GM18502 (cell line): ENCODE data around the gene BOD1L1.
A peak's percentile ranks its signal among the peaks of the same experiment; 100 is the strongest.
"Not testable (repeated sequence)": the region's sequence is repeated elsewhere in the genome, so short reads cannot be mapped to it uniquely, and the experiment has no call there.

Experiments used
- ATAC-seq: cut with Tn5 transposase; IDR thresholded peaks from one replicate; pipeline ENCODE4 v1.9.1; 2021; ENCODE audit warnings: mild to moderate bottlenecking; ENCODE audit not compliant: unreplicated experiment, poor library complexity

The BOD1L1 gene

GRCh38 chr4:13561673-13562072 is 65.9 kb downstream of the BOD1L1 start:
- ATAC-seq: no peak

- not testable (repeated sequence) for ATAC-seq
These were observed 67.4 kb downstream of the BOD1L1 start for GRCh38 chr4:13560111-13560510.

- ATAC-seq: no peak
These were observed 68.1 kb downstream of the BOD1L1 start for GRCh38 chr4:13559413-13559812.

- ATAC-seq: no peak
These were observed 68.6 kb downstream of the BOD1L1 start for GRCh38 chr4:13558881-13559280.

GRCh38 chr4:13555325-13555724 is 72.2 kb downstream of the BOD1L1 start:
- no peak for ATAC-seq

GRCh38 chr4:13553081-13553480 is 74.4 kb downstream of the BOD1L1 start:
- ATAC-seq: no peak

- ATAC-seq: peak; percentile 71
These were observed 78.5 kb downstream of the BOD1L1 start for GRCh38 chr4:13548984-13549546.

- peak; percentile 9 for ATAC-seq
These were observed 79.2 kb downstream of the BOD1L1 start for GRCh38 chr4:13548059-13548983.

GRCh38 chr4:13547485-13548041 is 80.0 kb downstream of the BOD1L1 start:
- no peak for ATAC-seq

- ATAC-seq: no peak
These were observed 80.5 kb downstream of the BOD1L1 start for GRCh38 chr4:13546941-13547484.

- ATAC-seq: no peak
These were observed 81.2 kb downstream of the BOD1L1 start for GRCh38 chr4:13546142-13546940.

- ATAC-seq: no peak
These were observed 82.1 kb downstream of the BOD1L1 start for GRCh38 chr4:13545394-13545808.

GRCh38 chr4:13544606-13545393 is 82.7 kb downstream of the BOD1L1 start:
- peak; percentile 70 for ATAC-seq

- peak; percentile 15 for ATAC-seq
These were observed 83.5 kb downstream of the BOD1L1 start, which contains the start of gene NKX3-2 for GRCh38 chr4:13543839-13544605. Gene NKX3-2 (minus strand): TSS chr4:13544508. CDS start chr4:13544414, 94 bp downstream.

- ATAC-seq: no peak
These were observed 84.3 kb downstream of the BOD1L1 start for GRCh38 chr4:13543032-13543838.

GRCh38 chr4:13542577-13543031 is 84.9 kb downstream of the BOD1L1 start:
- no peak for ATAC-seq

- ATAC-seq: no peak
These were observed 85.6 kb downstream of the BOD1L1 start for GRCh38 chr4:13541720-13542576.
